Adrenal gland (tissue), 19 donors: ENCODE measurements around the gene CWC15. TPM values are rescaled to one million over a fixed set of nuclear protein-coding genes. Genes with fewer than 3 reads are reported as not detected.
"Not testable (repeated sequence)": the region's sequence is repeated elsewhere in the genome, so short reads cannot be mapped to it uniquely, and the experiment has no call there.

Experiments used
- DNase-seq, 7 donors: peaks; one replicate each; pipeline ENCODE4 v3.0.0-alpha.2; 2019 to 2020
- H3K27ac ChIP-seq, 5 donors: fragments of 200-600 bp; sonication (generic) in 4 of 5; 1 replicate in 3 of 5; 2 replicates in 2 of 5; pipeline versions ENCODE4 v1.5.1 to v1.8.0; 2016 to 2020; ENCODE audit warnings: mild to moderate bottlenecking in 1 of 5
- H3K27me3 ChIP-seq: fragments of 200-600 bp; 2 replicates; pipeline ENCODE4 v1.8.0; 2021
- H3K36me3 ChIP-seq, 2 donors: fragments of 200-600 bp; replicated peaks in 1 of 2; 1 replicate in 1 of 2; 2 replicates in 1 of 2; pipeline versions ENCODE4 v1.5.1 to v1.8.0; 2018 to 2022
- H3K4me1 ChIP-seq, 2 donors: fragments of 200-600 bp; replicated peaks in 1 of 2; 1 replicate in 1 of 2; 2 replicates in 1 of 2; pipeline versions ENCODE4 v1.5.1 to v1.8.0; 2018 to 2021
- H3K4me3 ChIP-seq, 4 donors: fragments of 200-600 bp; sonication (generic) in 3 of 4; one replicate each; pipeline ENCODE4 v1.5.1; 2016 to 2018
- H3K9me3 ChIP-seq, 3 donors: fragments of 200-600 bp; sonication (generic) in 1 of 3; replicated peaks in 1 of 3; 1 replicate in 2 of 3; 2 replicates in 1 of 3; pipeline versions ENCODE4 v1.5.1 to v1.8.0; 2016 to 2021
- CTCF ChIP-seq, 6 experiments: fragments of 450-650 bp in 4 of 6; fragments of 200-600 bp in 2 of 6; sonication (generic) in 1 of 6; IDR thresholded peaks; 1 replicate in 5 of 6; 2 replicates in 1 of 6; pipeline versions ENCODE4 v1.5.1 to v1.8.0; 2016 to 2021; ENCODE audit warnings: antibody characterized with exemption in 6 of 6, mild to moderate bottlenecking in 2 of 6, moderate library complexity in 1 of 6
- POLR2A ChIP-seq, 2 donors: fragments of 450-650 bp; IDR thresholded peaks; one replicate each; pipeline ENCODE4 v1.6.1; 2017; ENCODE audit warnings: antibody characterized with exemption in 2 of 2, mild to moderate bottlenecking in 2 of 2, moderate library complexity in 1 of 2
- WGBS, 4 donors: extraction: QIAGEN DNeasy Blood & Tissue Kit in 2 of 4; methylation state at CpG; one replicate each; pipeline versions ENCODE4 v1.1.5 to v1.1.7; 2013 to 2017; 5-methylcytosine and 5-hydroxymethylcytosine counted together
- intact Hi-C, 2 donors: fragments of 100-400 bp; cut with DNase I; formaldehyde crosslinking; loops; one replicate each; pipeline versions ENCODE4 v1.14.1 to v1.15.0; 2022 to 2023
- long read RNA-seq, 10 donors: library from polyadenylated mRNA in 3 of 10; unstranded in 2 of 10; stranded (forward) in 1 of 10; transcript quantifications; one replicate each; pipeline ENCODE4 v2.0.0 and lab custom pipeline, GENCODE V29; 2021 to 2026
- polyA plus RNA-seq, 3 donors: library from polyadenylated mRNA; stranded (reverse); fragments of 200-250 nt in 2 of 3; fragments of 350-450 nt in 1 of 3; fragmentation: Illumina TruSeq in 1 of 3; extraction: RNeasy Lipid Tissue Mini Kit (QIAGEN cat#74804) in 1 of 3; gene quantifications; one replicate each; pipeline ENCODE4 v1.2.3, GENCODE V29; 2013 to 2014
- total RNA-seq, 9 donors: library from RNA; depleted of rRNA in 4 of 9; stranded (reverse); fragments of >200 nt in 4 of 9; fragments of 120-200 nt in 1 of 9; fragmentation: NEBNext Ultra II Directional in 1 of 9; extraction: Animal tissue kit (Norgen Biotek cat#: 25700) in 1 of 9; gene quantifications; one replicate each; pipeline versions ENCODE4 v1.1.0 to v1.2.4, GENCODE V29; 2013 to 2023
- donor health status: healthy with polysubstance abuse.
- donor health status: Bipolar disorder and iron deficiency.
- donor health status: DM: yes; HTN: yes; CAD: no.
- donor health status: DM: no; HTN: no; CAD: no.
- donor health status: DM: no; HTN: no; CAD: no.
- donor health status: DM: yes; HTN: yes; CAD: no.

Gene CWC15
- total RNA-seq (100 to 1,000 TPM in 1 of 9 donors, 10 to 100 TPM in 8; 21.6 to 127 (median 54.1) TPM), polyA plus RNA-seq (100 to 1,000 TPM in 2 of 3 donors, 10 to 100 TPM in 1; 80.7 to 218 (median 162) TPM)
- long read RNA-seq, donor 1, transcript CWC15-202 (4 exons, 905 nt) = minor isoform, 6 of 94 reads
- long read RNA-seq, donor 1, transcript CWC15-201 (7 exons, 1,576 nt) = major isoform, 59 of 94 reads
- long read RNA-seq, donor 1, partial matches to known transcripts = 25 of 94 reads
- long read RNA-seq, donor 1, other reads (novel, unspliced or antisense) = 0 of 94 reads
- long read RNA-seq, donor 2, transcript CWC15-205 (3 exons, 559 nt) = minor isoform, 5 of 58 reads
- long read RNA-seq, donor 2, transcript CWC15-201 (7 exons, 1,576 nt) = major isoform, 43 of 58 reads
- long read RNA-seq, donor 2, partial matches to known transcripts = 6 of 58 reads
- long read RNA-seq, donor 2, other reads (novel, unspliced or antisense) = 0 of 58 reads
- long read RNA-seq, donor 3, transcript CWC15-202 (4 exons, 905 nt) = minor isoform, 5 of 64 reads
- long read RNA-seq, donor 3, transcript CWC15-201 (7 exons, 1,576 nt) = major isoform, 38 of 64 reads
- long read RNA-seq, donor 3, partial matches to known transcripts = 16 of 64 reads
- long read RNA-seq, donor 3, other reads (novel, unspliced or antisense) = 0 of 64 reads
- long read RNA-seq, donor 4, transcript CWC15-201 (7 exons, 1,576 nt) = major isoform, 29 of 45 reads
- long read RNA-seq, donor 4, partial matches to known transcripts = 15 of 45 reads
- long read RNA-seq, donor 4, other reads (novel, unspliced or antisense) = 0 of 45 reads
- long read RNA-seq, donor 5, transcript CWC15-201 (7 exons, 1,576 nt) = major isoform, 23 of 31 reads
- long read RNA-seq, donor 5, partial matches to known transcripts = 4 of 31 reads
- long read RNA-seq, donor 5, other reads (novel, unspliced or antisense) = 4 of 31 reads
- long read RNA-seq, donor 6, transcript CWC15-201 (7 exons, 1,576 nt) = major isoform, 16 of 26 reads
- long read RNA-seq, donor 6, partial matches to known transcripts = 7 of 26 reads
- long read RNA-seq, donor 6, other reads (novel, unspliced or antisense) = 3 of 26 reads
- long read RNA-seq, donor 7, transcript CWC15-201 (7 exons, 1,576 nt) = major isoform, 24 of 29 reads
- long read RNA-seq, donor 7, partial matches to known transcripts = 0 of 29 reads
- long read RNA-seq, donor 7, other reads (novel, unspliced or antisense) = 0 of 29 reads
- long read RNA-seq, donor 8, transcript CWC15-201 (7 exons, 1,576 nt) = major isoform, 56 of 93 reads
- long read RNA-seq, donor 8, transcript CWC15-205 (3 exons, 559 nt) = minor isoform, 6 of 93 reads
- long read RNA-seq, donor 8, partial matches to known transcripts = 25 of 93 reads
- long read RNA-seq, donor 8, other reads (novel, unspliced or antisense) = 0 of 93 reads
- long read RNA-seq, donor 9, transcript CWC15-201 (7 exons, 1,576 nt) = major isoform, 28 of 74 reads
- long read RNA-seq, donor 9, transcript CWC15-205 (3 exons, 559 nt) = minor isoform, 8 of 74 reads
- long read RNA-seq, donor 9, transcript CWC15-202 (4 exons, 905 nt) = minor isoform, 8 of 74 reads
- long read RNA-seq, donor 9, partial matches to known transcripts = 30 of 74 reads
- long read RNA-seq, donor 9, other reads (novel, unspliced or antisense) = 0 of 74 reads
- long read RNA-seq, donor 10, transcript CWC15-201 (7 exons, 1,576 nt) = major isoform, 26 of 40 reads
- long read RNA-seq, donor 10, partial matches to known transcripts = 9 of 40 reads
- long read RNA-seq, donor 10, other reads (novel, unspliced or antisense) = 0 of 40 reads

GRCh38 chr11:94973099-94973968 is at the start of gene CWC15, which contains the start of gene KDM4D:
TSS of gene CWC15 (minus strand) at chr11:94973556. CDS start at chr11:94972185, 1,371 bp downstream.
TSS of gene KDM4D (plus strand) at chr11:94973709. CDS start at chr11:94997373, 23,664 bp downstream.
- peak; percentile 94 to 97 (median 94) for DNase-seq
- intact Hi-C loops = no loop called here
- peaks cover 11 to 14% of the 10 kb centered on the region in 2 donors for H3K4me1 ChIP-seq
- WGBS, 4 donors = 0 to 1% (median 1%) methylated on average over 27 to 65 of the region's 66 CpGs
- H3K9me3 ChIP-seq = no peaks in the 10 kb centered on the region
- H3K4me3 ChIP-seq = peak within 1 kb of the TSS; percentile 42 to 96 (median 92)
- H3K27ac ChIP-seq = peak within 1 kb of the TSS in 4 of 5 donors; percentile 37 to 91 (median 76)
- peaks cover 0 to 37% of the 10 kb centered on the region in 2 donors for H3K36me3 ChIP-seq
- no peaks in the 10 kb centered on the region for H3K27me3 ChIP-seq
- TF ChIP-seq POLR2A (IDR thresholded peaks at IDR 0.05) (peak in 1 of 2 donors; percentile 75), CTCF (IDR thresholded peaks at IDR 0.05) (no peak)

- H3K27me3 ChIP-seq, H3K4me1 ChIP-seq, H3K9me3 ChIP-seq, DNase-seq, intact Hi-C loops, H3K4me3 ChIP-seq, H3K27ac ChIP-seq, H3K36me3 ChIP-seq: not testable (repeated sequence)
- WGBS, 4 donors = 81 to 87% (median 86%) methylated on average over 5 of the region's 5 CpGs
Observed at GRCh38 chr11:95021468-95021867, 48.1 kb upstream of the CWC15 start.

GRCh38 chr11:95016139-95016538 is 42.8 kb upstream of the CWC15 start:
- H3K9me3 ChIP-seq = no peaks in the 10 kb centered on the region
- WGBS, 4 donors = 69 to 76% (median 74%) methylated on average over 2 of the region's 2 CpGs
- H3K4me1 ChIP-seq = no peaks in the 10 kb centered on the region
- H3K27me3 ChIP-seq = no peaks in the 10 kb centered on the region
- intact Hi-C loops = no loop called here
- no peaks in the 10 kb centered on the region for H3K36me3 ChIP-seq
- no peak for DNase-seq
- H3K4me3 ChIP-seq = no peak overlapping the region
- no peak overlapping the region for H3K27ac ChIP-seq
- TF ChIP-seq POLR2A (IDR thresholded peaks at IDR 0.05) (no peak), CTCF (IDR thresholded peaks at IDR 0.05) (no peak)
